ENCODE data around the gene HNRNPR.
"Not testable (repeated sequence)": the region's sequence is repeated elsewhere in the genome, so short reads cannot be mapped to it uniquely, and the experiment has no call there.

HNRNPR gene

DNA sequence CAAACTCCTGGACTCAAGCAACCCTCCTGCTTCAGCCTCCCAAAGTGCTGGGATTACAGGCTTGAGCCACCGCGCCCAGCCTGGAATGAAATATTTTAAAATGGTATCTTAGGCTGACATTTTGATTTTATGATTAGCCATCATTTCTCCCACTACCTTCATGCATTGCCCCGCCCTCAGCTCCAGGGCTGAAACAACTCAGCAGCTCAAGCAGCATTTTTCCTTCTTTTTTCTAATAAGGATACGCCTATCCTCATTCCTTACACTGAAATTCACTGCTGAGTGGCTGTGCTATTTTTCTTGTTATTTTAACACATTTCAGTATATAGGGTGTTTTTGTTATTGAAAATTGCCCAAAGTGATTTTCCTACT lies 70.0 kb downstream of the HNRNPR start:
- H3K9me2 ChIP-seq (ENCODE audit: low read depth, low read length) = no peaks in the 10 kb centered on the region
- no peaks in the 10 kb centered on the region for H3K9me3 ChIP-seq (ENCODE audit: low read length)
- no peak overlapping the region for H3K9ac ChIP-seq (ENCODE audit: low read length)
- no peaks in the 10 kb centered on the region for H3K79me2 ChIP-seq (ENCODE audit: insufficient read depth, low read length)
- peaks cover 9% of the 10 kb centered on the region; the same call in 1 of the 2 replicates for H3K27me3 ChIP-seq (ENCODE audit: insufficient read depth, low read length)
- no peak overlapping the region for H3K4me3 ChIP-seq (ENCODE audit: low read depth, low read length, poor library complexity, severe bottlenecking)
- no peak for TF ChIP-seq EZH2 (IDR thresholded peaks at IDR 0.05; ENCODE audit: borderline replicate concordance, low read length)
- TF ChIP-seq, protein P1, sequence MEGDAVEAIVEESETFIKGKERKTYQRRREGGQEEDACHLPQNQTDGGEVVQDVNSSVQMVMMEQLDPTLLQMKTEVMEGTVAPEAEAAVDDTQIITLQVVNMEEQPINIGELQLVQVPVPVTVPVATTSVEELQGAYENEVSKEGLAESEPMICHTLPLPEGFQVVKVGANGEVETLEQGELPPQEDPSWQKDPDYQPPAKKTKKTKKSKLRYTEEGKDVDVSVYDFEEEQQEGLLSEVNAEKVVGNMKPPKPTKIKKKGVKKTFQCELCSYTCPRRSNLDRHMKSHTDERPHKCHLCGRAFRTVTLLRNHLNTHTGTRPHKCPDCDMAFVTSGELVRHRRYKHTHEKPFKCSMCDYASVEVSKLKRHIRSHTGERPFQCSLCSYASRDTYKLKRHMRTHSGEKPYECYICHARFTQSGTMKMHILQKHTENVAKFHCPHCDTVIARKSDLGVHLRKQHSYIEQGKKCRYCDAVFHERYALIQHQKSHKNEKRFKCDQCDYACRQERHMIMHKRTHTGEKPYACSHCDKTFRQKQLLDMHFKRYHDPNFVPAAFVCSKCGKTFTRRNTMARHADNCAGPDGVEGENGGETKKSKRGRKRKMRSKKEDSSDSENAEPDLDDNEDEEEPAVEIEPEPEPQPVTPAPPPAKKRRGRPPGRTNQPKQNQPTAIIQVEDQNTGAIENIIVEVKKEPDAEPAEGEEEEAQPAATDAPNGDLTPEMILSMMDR (IDR thresholded peaks at IDR 0.05; ENCODE audit: low read length) = no peak
- no peak overlapping the region for H3K27ac ChIP-seq (ENCODE audit: low read depth, low read length, poor library complexity, severe bottlenecking)
- H2AFZ ChIP-seq (ENCODE audit: low read length) = no peak overlapping the region
- no peak overlapping the region for H3K4me2 ChIP-seq (ENCODE audit: low read length)
- H4K20me1 ChIP-seq (ENCODE audit: insufficient read depth, low read length) = no peaks in the 10 kb centered on the region
- H3K36me3 ChIP-seq (ENCODE audit: insufficient read depth, low read length) = no peaks in the 10 kb centered on the region
- H3K4me1 ChIP-seq (ENCODE audit: insufficient read depth, low read length, severe bottlenecking) = no peaks in the 10 kb centered on the region
- H3F3A ChIP-seq (ENCODE audit: insufficient read depth, low read length) = no peaks in the 10 kb centered on the region; the same call in 1 of the 2 replicates

DNA sequence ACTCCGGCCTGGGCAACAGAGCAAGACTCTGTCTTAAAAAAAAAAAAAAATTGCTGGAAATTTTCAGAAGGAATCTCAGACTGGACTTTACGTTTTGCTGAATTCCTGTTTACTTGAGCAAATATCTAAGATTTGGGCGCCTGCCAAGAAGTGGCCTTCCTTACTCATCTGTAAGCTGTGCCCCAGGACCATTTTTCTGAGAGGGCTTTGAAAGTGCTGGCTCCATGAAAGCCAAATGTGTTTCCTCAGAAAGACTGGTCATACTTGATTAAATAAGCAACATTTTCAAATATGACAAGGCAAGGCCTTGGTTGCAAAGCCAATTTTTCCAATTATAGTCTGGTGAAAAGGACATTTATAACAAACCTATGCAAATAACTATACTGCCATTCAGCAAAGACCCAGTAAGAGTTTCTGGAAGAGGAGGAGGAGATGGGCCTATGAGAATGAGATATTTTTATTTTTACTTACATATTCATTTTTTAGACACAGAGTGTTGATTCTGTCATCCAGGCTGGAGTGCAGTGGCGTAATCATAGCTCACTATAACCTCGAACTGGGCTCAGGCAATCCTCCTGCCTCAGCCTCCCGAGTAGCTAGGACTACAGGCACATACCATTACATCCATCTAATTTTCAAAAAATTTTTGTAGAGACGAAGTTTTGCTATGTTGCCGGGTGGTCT lies 70.5 kb downstream of the HNRNPR start:
- Histone ChIP-seq H3K4me1 (ENCODE audit: insufficient read depth, low read length, severe bottlenecking) (no peaks in the 10 kb centered on the region), H3K4me2 (ENCODE audit: low read length) (no peak overlapping the region), H3K9me2 (ENCODE audit: low read depth, low read length) (no peaks in the 10 kb centered on the region), H4K20me1 (ENCODE audit: insufficient read depth, low read length) (no peaks in the 10 kb centered on the region), H3K4me3 (ENCODE audit: low read depth, low read length, poor library complexity, severe bottlenecking) (no peak overlapping the region), H2AFZ (ENCODE audit: low read length) (no peak overlapping the region), H3K79me2 (ENCODE audit: insufficient read depth, low read length) (no peaks in the 10 kb centered on the region), H3K36me3 (ENCODE audit: insufficient read depth, low read length) (no peaks in the 10 kb centered on the region), H3K9ac (ENCODE audit: low read length) (no peak overlapping the region), H3K9me3 (ENCODE audit: low read length) (no peaks in the 10 kb centered on the region), H3K27ac (ENCODE audit: low read depth, low read length, poor library complexity, severe bottlenecking) (no peak overlapping the region), H3F3A (ENCODE audit: insufficient read depth, low read length) (no peaks in the 10 kb centered on the region; the same call in 1 of the 2 replicates), H3K27me3 (ENCODE audit: insufficient read depth, low read length) (peaks cover 9% of the 10 kb centered on the region; the same call in 1 of the 2 replicates)
- no peak for TF ChIP-seq EZH2 (IDR thresholded peaks at IDR 0.05; ENCODE audit: borderline replicate concordance, low read length)
- TF ChIP-seq, protein P1 (IDR thresholded peaks at IDR 0.05; ENCODE audit: low read length) = no peak

DNA sequence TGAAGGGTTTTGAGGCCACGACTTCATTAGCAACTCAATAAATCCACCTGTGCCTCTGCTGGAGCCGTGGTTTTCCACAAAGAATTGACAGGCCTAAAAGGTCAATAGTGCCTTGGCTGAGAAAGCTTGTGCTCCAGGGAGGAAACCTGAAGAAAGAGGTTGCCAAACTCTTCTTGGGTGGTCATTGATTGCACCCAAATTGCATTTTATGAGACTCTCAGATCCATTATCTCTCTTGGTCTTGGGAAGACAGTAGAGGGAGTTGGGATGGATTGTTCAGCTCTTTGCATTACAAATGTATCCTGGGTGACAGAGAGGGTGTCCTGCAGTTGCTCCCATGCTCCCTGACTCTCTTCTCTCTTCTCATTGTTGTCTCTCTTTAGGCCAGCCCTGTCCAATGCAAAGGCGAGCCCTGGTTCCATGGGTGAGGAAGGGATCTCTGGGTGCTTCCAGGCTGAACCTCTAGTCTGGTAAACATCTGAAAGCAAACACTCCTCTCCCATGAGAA lies 80.7 kb downstream of the HNRNPR start:
- TF ChIP-seq, protein P1 (IDR thresholded peaks at IDR 0.05; ENCODE audit: low read length) = no peak
- no peak for TF ChIP-seq EZH2 (IDR thresholded peaks at IDR 0.05; ENCODE audit: borderline replicate concordance, low read length)
- Histone ChIP-seq H3K4me1 (ENCODE audit: insufficient read depth, low read length, severe bottlenecking) (no peaks in the 10 kb centered on the region), H4K20me1 (ENCODE audit: insufficient read depth, low read length) (no peaks in the 10 kb centered on the region), H3K36me3 (ENCODE audit: insufficient read depth, low read length) (no peaks in the 10 kb centered on the region), H3K9me2 (ENCODE audit: low read depth, low read length) (no peaks in the 10 kb centered on the region), H3K9me3 (ENCODE audit: low read length) (no peaks in the 10 kb centered on the region), H2AFZ (ENCODE audit: low read length) (no peak overlapping the region), H3K27me3 (ENCODE audit: insufficient read depth, low read length) (peaks cover 4% of the 10 kb centered on the region; the same call in 1 of the 2 replicates), H3F3A (ENCODE audit: insufficient read depth, low read length) (no peaks in the 10 kb centered on the region), H3K9ac (ENCODE audit: low read length) (no peak overlapping the region), H3K4me2 (ENCODE audit: low read length) (no peak overlapping the region), H3K79me2 (ENCODE audit: insufficient read depth, low read length) (no peaks in the 10 kb centered on the region), H3K27ac (ENCODE audit: low read depth, low read length, poor library complexity, severe bottlenecking) (no peak overlapping the region), H3K4me3 (ENCODE audit: low read depth, low read length, poor library complexity, severe bottlenecking) (no peak overlapping the region)

DNA sequence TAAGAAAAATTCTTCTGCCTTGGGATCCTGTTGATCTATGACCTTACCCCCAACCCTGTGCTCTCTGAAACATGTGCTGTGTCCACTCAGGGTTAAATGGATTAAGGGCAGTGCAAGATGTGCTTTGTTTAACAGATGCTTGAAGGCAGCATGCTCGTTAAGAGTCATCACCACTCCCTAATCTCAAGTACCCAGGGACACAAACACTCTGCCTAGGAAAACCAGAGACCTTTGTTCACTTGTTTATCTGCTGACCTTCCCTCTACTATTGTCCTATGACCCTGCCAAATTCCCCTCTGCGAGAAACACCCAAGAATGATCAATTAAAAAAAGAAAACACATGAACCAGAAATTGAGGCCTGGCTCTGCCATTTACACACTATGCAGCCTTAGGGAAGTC lies 86.0 kb downstream of the HNRNPR start:
- not testable (repeated sequence) for H3K79me2 ChIP-seq (ENCODE audit: insufficient read depth, low read length); H3K36me3 ChIP-seq (ENCODE audit: insufficient read depth, low read length); H3F3A ChIP-seq (ENCODE audit: insufficient read depth, low read length); H3K9me2 ChIP-seq (ENCODE audit: low read depth, low read length); H3K27me3 ChIP-seq (ENCODE audit: insufficient read depth, low read length); H3K9me3 ChIP-seq (ENCODE audit: low read length); H4K20me1 ChIP-seq (ENCODE audit: insufficient read depth, low read length); H3K9ac ChIP-seq (ENCODE audit: low read length); H3K4me1 ChIP-seq (ENCODE audit: insufficient read depth, low read length, severe bottlenecking); H3K4me3 ChIP-seq (ENCODE audit: low read depth, low read length, poor library complexity, severe bottlenecking); H3K4me2 ChIP-seq (ENCODE audit: low read length); H2AFZ ChIP-seq (ENCODE audit: low read length); H3K27ac ChIP-seq (ENCODE audit: low read depth, low read length, poor library complexity, severe bottlenecking)

DNA sequence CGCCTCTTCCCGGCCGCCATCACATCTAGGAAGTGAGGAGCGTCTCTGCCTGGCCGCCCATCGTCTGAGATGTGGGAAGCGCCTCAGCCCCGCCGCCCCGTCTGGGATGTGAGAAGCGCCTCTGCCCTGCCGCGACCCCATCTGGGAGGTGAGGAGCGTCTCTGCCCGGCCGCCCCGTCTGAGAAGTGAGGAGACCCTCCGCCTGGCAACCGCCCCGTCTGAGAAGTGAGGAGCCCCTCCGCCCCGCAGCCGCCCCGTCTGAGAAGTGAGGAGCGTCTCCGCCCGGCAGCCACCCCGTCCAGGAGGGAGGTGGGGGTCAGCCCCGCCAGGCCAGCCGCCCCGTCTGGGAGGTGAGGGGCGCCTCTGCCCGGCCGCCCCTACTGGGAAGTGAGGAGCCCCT lies 86.7 kb downstream of the HNRNPR start:
- H2AFZ ChIP-seq (ENCODE audit: low read length); H3K4me2 ChIP-seq (ENCODE audit: low read length); H3K9ac ChIP-seq (ENCODE audit: low read length); H3K4me1 ChIP-seq (ENCODE audit: insufficient read depth, low read length, severe bottlenecking); H3K9me3 ChIP-seq (ENCODE audit: low read length); H3F3A ChIP-seq (ENCODE audit: insufficient read depth, low read length); H3K36me3 ChIP-seq (ENCODE audit: insufficient read depth, low read length); H4K20me1 ChIP-seq (ENCODE audit: insufficient read depth, low read length); H3K27me3 ChIP-seq (ENCODE audit: insufficient read depth, low read length); H3K79me2 ChIP-seq (ENCODE audit: insufficient read depth, low read length); H3K4me3 ChIP-seq (ENCODE audit: low read depth, low read length, poor library complexity, severe bottlenecking); H3K27ac ChIP-seq (ENCODE audit: low read depth, low read length, poor library complexity, severe bottlenecking); H3K9me2 ChIP-seq (ENCODE audit: low read depth, low read length): not testable (repeated sequence)
